Ishikawa (cell line): ENCODE measurements around the gene AKT1.

Experiments
- CEBPB ChIP-seq: IDR thresholded peaks from 2 replicates; pipeline ENCODE4 v1.6.1; 2012
- CREB1 ChIP-seq: IDR thresholded peaks from 2 replicates; pipeline ENCODE4 v1.6.1; 2012; ENCODE audit warnings: low read depth
- EGR1 ChIP-seq: IDR thresholded peaks from 2 replicates; pipeline ENCODE4 v1.6.1; 2012
- EP300 ChIP-seq: IDR thresholded peaks from 2 replicates; pipeline ENCODE4 v1.6.1; 2012; ENCODE audit warnings: borderline replicate concordance
- FOXM1 ChIP-seq: IDR thresholded peaks from 2 replicates; pipeline ENCODE4 v1.6.1; 2012; ENCODE audit warnings: low read depth, borderline replicate concordance
- MAX ChIP-seq: IDR thresholded peaks from 2 replicates; pipeline ENCODE4 v1.6.1; 2012
- NFIC ChIP-seq: IDR thresholded peaks from 2 replicates; pipeline ENCODE4 v1.6.1; 2012
- RAD21 ChIP-seq: IDR thresholded peaks from 2 replicates; pipeline ENCODE4 v1.6.1; 2012; ENCODE audit warnings: low read depth
- TAF1 ChIP-seq: IDR thresholded peaks from 2 replicates; pipeline ENCODE4 v1.6.1; 2012; ENCODE audit warnings: low read depth, mild to moderate bottlenecking
- TCF12 ChIP-seq: IDR thresholded peaks from 2 replicates; pipeline ENCODE4 v1.6.1; 2012; ENCODE audit warnings: low read depth
- TEAD4 ChIP-seq: IDR thresholded peaks from 2 replicates; pipeline ENCODE4 v1.6.1; 2012
- YY1 ChIP-seq: IDR thresholded peaks from 2 replicates; pipeline ENCODE4 v1.6.1; 2012; ENCODE audit warnings: low read depth
- ZBTB7A ChIP-seq: IDR thresholded peaks from 2 replicates; pipeline ENCODE4 v1.6.1; 2012; ENCODE audit warnings: low read depth
- TF ChIP-seq, protein P1 (sequence below): IDR thresholded peaks from 2 replicates; pipeline ENCODE4 v1.6.1; 2012
- TF ChIP-seq, protein P2 (sequence below): IDR thresholded peaks from 2 replicates; pipeline ENCODE4 v1.6.1; 2012; ENCODE audit warnings: low read depth, mild to moderate bottlenecking

AKT1 gene

GRCh38 chr14:104739546-104740516 lies 55.7 kb downstream of the AKT1 start:
- TF ChIP-seq RAD21, result 0 out of 2 replicates have a peak, but pooled peaks have one; percentile 6
- TF ChIP-seq, protein P1, sequence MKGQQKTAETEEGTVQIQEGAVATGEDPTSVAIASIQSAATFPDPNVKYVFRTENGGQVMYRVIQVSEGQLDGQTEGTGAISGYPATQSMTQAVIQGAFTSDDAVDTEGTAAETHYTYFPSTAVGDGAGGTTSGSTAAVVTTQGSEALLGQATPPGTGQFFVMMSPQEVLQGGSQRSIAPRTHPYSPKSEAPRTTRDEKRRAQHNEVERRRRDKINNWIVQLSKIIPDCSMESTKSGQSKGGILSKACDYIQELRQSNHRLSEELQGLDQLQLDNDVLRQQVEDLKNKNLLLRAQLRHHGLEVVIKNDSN, result no peak

DNA sequence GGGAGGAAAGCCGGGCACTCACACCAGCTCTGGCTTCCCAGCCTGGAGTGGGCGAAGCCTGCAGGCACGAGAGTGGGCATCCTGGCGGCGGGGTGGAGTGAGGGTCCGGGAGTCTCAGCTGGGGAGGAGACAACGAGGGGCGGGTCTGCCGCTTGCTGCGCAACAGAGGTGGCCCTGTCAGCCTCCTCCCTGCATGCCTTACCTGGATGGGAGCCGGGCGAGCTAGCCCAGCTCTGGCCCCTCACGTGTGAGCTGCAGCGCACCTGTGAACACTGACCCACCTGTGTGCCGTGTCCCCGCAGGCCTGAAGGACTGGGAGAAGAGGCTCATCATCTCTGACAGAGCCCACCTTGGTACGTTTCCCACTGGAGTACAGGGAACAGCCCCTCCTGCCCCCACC lies 56.5 kb downstream of the AKT1 start:
- TF ChIP-seq NFIC, result no peak
- TF ChIP-seq TEAD4, result no peak

DNA sequence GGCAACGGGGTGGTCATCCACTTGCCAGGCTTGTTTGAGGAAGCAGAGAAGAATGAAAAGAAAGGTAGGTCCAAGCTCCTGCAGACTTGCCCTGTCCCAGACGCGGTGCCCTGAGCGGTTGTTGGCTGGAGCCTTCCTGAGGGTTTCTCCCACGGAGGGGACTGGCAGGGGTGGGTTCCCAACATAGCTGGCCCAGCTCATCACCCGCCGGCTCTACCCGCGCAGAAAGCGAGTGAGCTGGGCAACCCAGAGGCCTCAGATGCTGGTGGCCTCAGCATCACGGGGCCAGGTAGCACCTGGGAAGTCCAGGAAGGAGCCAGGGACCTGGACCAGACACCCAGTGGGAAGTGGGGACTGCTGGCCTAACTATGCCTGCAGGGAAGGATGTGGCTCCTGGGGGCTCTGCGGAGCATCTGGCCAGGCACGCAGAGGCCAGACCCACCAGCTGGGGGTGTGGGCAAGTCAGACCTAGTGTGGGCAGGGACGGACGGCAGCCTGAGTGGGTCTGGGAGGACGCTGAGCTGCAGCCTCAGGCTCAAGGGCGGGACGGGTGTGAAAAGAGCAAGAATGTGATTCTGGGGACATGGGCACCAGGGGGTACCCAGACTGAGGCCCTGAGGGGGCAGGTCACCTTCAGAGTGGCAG lies 57.1 kb downstream of the AKT1 start:
- TF ChIP-seq, protein P2, sequence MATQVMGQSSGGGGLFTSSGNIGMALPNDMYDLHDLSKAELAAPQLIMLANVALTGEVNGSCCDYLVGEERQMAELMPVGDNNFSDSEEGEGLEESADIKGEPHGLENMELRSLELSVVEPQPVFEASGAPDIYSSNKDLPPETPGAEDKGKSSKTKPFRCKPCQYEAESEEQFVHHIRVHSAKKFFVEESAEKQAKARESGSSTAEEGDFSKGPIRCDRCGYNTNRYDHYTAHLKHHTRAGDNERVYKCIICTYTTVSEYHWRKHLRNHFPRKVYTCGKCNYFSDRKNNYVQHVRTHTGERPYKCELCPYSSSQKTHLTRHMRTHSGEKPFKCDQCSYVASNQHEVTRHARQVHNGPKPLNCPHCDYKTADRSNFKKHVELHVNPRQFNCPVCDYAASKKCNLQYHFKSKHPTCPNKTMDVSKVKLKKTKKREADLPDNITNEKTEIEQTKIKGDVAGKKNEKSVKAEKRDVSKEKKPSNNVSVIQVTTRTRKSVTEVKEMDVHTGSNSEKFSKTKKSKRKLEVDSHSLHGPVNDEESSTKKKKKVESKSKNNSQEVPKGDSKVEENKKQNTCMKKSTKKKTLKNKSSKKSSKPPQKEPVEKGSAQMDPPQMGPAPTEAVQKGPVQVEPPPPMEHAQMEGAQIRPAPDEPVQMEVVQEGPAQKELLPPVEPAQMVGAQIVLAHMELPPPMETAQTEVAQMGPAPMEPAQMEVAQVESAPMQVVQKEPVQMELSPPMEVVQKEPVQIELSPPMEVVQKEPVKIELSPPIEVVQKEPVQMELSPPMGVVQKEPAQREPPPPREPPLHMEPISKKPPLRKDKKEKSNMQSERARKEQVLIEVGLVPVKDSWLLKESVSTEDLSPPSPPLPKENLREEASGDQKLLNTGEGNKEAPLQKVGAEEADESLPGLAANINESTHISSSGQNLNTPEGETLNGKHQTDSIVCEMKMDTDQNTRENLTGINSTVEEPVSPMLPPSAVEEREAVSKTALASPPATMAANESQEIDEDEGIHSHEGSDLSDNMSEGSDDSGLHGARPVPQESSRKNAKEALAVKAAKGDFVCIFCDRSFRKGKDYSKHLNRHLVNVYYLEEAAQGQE, result no peak
- no peak for TF ChIP-seq TCF12
- TF ChIP-seq ZBTB7A, result no peak
- no peak for TF ChIP-seq NFIC
- TF ChIP-seq TAF1, result no peak
- TF ChIP-seq, protein P1, result no peak
- TF ChIP-seq FOXM1, result no peak
- TF ChIP-seq RAD21, result no peak
- no peak for TF ChIP-seq CEBPB
- no peak for TF ChIP-seq EP300
- no peak for TF ChIP-seq YY1
- no peak for TF ChIP-seq CREB1

DNA sequence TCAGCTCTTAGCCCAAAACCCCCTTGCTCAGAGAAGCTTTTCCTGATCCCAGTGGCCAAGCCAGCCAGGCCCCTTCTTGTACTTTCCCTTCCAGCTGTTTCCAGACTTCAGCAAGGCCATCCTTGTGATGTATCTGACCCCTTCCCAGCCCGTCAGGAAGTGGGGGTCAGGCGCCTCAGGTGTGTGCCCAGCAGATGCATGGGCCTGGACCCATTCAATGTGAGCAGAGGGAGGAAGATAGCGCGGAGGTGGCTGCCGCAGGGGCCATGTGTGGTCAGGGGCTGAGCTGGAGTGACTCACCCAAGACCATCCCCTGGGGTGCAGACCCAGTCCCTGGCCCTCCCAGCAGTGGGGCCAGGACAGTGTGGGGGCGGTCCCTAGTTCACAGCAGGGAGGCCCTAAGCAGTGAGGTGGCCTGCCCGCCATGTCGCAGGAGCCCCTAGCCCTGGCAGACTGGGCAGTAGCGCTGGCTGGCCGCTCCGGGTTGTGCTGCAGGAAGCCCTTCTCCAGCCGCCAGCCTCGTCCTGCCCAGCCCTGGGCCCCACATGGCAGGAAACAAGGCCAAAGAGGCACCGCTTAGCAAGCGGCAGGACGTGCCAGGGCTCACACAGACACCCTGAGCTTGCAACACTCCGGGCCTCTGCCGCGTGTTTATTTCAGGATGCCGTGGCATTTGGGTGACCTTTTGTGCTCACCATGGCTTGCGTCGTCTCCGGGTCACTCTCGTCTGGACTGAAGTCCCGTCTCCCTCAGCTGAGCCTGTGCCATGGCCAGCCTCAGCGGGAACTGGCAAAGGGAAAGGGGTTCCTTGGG lies 59.5 kb downstream of the AKT1 start:
- no peak for TF ChIP-seq RAD21
- no peak for TF ChIP-seq ZBTB7A
- no peak for TF ChIP-seq CEBPB
- TF ChIP-seq CREB1, result no peak
- no peak for TF ChIP-seq FOXM1
- TF ChIP-seq TCF12, result no peak
- no peak for TF ChIP-seq TAF1
- TF ChIP-seq, protein P1, result no peak
- TF ChIP-seq, protein P2, result no peak
- TF ChIP-seq MAX, result no peak

DNA sequence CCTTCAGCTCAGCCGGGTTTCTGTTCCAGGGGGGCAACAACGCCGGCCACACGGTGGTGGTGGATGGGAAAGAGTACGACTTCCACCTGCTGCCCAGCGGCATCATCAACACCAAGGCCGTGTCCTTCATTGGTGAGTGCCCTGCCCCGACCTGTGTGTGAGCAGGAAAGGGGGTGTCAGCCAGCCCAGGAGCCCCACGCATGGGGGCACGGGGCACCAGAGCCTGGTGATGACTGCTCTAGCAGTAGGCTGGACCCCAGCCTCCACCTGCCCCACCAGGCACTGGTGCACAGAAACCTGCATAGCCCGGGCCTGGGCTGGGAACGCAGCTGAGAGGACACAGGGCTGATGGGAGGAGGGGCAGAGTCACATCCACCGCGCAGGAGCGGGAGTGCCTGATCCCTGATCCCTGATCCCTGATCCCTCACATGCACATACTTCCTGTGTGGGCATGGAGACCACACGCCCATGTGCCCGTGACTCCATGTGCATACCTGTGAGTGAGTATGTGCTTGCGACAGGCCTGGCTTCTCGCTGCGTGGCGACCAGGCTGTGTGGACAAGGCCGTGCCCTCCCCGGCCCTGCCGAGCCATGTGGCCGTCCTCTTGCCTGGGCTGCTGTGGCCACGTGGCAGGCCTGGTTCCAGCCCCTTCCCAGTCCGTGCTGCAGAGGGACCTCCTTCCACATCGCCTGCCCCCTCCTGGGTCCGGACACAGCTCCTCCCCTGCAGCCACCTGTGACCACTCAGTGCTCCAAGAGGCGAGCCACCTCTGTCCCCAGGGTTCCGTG lies 60.4 kb downstream of the AKT1 start:
- TF ChIP-seq MAX (no peak), ZBTB7A (no peak), TEAD4 (no peak), TAF1 (no peak), CREB1 (no peak), NFIC (no peak), RAD21 (no peak), EGR1 (no peak), FOXM1 (no peak), TCF12 (no peak)
- TF ChIP-seq, protein P2, result no peak
- TF ChIP-seq, protein P1, result no peak
